GM12875 (cell line): Measurements from ENCODE around the gene PSAP.
"Not testable (repeated sequence)": the region's sequence is repeated elsewhere in the genome, so short reads cannot be mapped to it uniquely, and the experiment has no call there.

Source experiments
- H3K4me3 ChIP-seq: one replicate; pipeline ENCODE4 v1.5.1; 2011; ENCODE audit warnings: low read depth, low read length, control low read depth
- TF ChIP-seq, protein P1 (sequence below): IDR thresholded peaks from 2 replicates; pipeline ENCODE4 v1.5.1; 2011; ENCODE audit warnings: low read depth, mild to moderate bottlenecking, control low read depth, inconsistent platforms, low read length, moderate library complexity, borderline replicate concordance; ENCODE audit not compliant: insufficient read depth

PSAP gene

DNA sequence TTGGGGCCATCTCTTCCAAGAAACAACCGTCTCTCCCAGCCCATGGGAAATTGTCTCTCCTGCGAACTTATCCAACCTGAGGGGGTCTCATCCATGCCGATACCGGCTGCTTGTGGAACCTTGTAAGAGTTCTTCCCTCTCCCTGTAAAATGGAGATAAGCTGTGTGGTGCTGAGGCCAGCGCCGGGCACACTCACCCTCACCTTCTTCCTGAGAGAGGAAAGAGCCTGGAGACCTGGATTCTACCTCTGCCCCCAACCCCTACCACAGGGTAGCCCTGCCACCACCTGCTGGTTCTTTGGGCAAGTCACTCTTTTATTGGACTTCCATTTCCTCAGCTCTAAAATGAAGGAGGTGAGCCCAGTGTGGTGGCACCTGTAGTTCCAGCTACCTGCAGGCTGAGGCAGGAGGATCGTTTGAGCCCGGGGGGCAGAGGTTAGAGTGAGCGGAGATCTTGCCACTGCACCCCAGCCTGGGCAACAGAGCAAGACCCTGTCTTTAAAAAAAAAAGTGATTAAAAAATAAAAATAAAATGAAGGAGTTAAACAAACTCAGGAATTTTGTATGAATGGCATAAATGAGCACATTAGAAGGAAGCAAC is 38.4 kb upstream of the PSAP start:
- TF ChIP-seq, protein P1, sequence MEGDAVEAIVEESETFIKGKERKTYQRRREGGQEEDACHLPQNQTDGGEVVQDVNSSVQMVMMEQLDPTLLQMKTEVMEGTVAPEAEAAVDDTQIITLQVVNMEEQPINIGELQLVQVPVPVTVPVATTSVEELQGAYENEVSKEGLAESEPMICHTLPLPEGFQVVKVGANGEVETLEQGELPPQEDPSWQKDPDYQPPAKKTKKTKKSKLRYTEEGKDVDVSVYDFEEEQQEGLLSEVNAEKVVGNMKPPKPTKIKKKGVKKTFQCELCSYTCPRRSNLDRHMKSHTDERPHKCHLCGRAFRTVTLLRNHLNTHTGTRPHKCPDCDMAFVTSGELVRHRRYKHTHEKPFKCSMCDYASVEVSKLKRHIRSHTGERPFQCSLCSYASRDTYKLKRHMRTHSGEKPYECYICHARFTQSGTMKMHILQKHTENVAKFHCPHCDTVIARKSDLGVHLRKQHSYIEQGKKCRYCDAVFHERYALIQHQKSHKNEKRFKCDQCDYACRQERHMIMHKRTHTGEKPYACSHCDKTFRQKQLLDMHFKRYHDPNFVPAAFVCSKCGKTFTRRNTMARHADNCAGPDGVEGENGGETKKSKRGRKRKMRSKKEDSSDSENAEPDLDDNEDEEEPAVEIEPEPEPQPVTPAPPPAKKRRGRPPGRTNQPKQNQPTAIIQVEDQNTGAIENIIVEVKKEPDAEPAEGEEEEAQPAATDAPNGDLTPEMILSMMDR: no peak

GRCh38 chr10:71888623-71889387 is 37.8 kb upstream of the PSAP start:
- peak overlapping the region; percentile 39 for H3K4me3 ChIP-seq
- TF ChIP-seq, protein P1: no peak

More for the DNA sequence above, 38.4 kb upstream of the PSAP start:
- H3K4me3 ChIP-seq: peak overlapping the region; percentile 12

- H3K4me3 ChIP-seq: no peak overlapping the region
Observed at GRCh38 chr10:71888248-71888622, 37.2 kb upstream of the PSAP start.

GRCh38 chr10:71887743-71888142 is 36.7 kb upstream of the PSAP start:
- no peak overlapping the region for H3K4me3 ChIP-seq
- TF ChIP-seq, protein P1: no peak

More at GRCh38 chr10:71888248-71888622, 37.2 kb upstream of the PSAP start:
- TF ChIP-seq, protein P1: no peak

DNA sequence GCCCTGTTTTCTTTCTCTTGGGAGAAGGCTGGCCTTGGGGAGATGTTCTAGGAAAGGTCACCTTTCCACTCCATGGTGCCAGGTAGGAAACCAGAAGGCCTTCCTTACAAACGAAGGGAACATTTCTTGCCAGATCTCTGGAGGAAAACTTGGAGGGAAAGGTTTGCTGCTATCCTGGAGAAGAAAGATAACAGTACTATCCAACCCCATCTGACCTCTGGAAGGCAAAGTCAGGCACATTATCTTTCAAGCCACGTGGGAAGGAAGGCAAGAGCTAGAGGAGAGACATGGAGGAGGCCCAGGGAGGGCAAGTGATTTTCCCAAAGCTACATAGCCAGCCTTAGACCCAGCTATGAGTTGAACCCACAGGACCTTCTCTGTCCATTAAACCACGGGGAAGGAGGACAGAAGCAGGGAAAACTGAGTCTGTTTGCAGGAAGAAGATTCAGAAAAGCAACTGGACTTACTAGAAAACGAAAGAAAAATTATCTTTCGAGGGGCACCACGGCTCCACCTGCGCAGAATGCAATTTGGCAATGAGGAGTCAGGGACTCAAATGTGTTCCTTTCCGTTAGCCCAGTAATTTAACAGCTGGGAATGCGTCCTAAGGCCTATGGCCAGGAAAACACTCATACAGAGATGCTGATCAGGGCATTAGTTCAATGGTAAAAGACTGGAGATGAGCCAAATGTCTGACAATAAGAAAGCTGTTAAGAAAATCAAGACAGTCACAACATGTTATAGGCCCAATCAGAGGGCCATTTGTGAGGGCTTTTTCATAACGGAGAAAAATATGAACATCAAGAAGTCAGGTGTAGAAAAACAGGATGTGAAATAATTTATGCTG is 32.0 kb upstream of the PSAP start:
- TF ChIP-seq, protein P1: no peak
- no peak overlapping the region for H3K4me3 ChIP-seq

DNA sequence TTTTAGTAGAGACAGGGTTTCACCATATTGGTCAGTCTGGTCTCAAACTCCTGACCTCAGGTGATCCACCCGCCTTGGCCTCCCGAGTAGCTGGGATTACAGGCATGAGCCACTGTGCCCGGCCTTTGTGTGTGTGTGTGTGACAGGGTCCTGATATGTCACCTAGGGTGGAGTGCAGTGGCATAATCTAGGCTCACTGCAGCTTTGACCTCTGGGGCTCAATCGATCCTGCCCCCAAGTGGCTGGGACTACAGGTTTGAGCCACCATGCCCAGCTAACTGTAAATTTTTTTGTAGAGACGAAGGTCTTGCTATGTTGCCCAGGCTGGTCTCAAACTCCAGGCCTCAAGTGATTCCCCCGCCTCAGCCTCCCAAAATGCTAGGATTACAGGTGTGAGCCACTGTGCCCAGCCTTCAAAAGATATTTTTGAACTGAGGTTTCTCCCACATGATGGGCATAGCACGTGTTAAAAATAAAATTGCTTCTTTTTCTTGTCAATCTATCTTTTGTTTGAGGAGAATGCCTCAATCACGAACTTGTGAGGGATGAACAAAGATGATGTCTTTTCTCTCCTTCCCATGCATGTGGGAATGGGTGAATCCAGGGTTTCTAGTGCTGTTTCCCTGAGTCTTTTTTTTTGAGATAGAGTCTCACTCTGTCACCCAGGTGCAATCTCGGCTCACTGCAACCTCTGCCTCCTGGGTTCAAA is 30.8 kb upstream of the PSAP start:
- TF ChIP-seq, protein P1: no peak
- H3K4me3 ChIP-seq: no peak overlapping the region

DNA sequence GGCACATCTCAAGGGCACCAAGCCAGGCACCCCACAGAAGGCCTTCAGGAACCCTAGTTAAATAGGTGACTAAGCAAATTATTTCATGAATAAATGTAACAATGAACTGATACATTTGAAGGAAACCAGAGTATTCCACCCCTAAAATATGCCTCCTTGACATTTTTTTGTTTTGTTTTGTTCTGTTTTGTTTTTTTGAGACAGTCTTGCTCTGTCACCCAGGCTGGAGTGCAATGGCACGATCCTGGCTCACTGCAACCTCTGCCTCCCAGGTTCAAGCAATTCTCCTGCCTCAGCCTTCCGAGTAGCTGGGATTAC is 30.2 kb upstream of the PSAP start:
- H3K4me3 ChIP-seq: not testable (repeated sequence)
